Lung (tissue), 12 donors: Measurements from ENCODE around the gene KCNMA1. TPM values are rescaled to one million over a fixed set of nuclear protein-coding genes. Genes with fewer than 3 reads are reported as not detected.
A peak's percentile ranks its signal among the peaks of the same experiment; 100 is the strongest.

ENCODE experiments used
- ATAC-seq: fragments of 200-7000 bp; cut with Tn5 transposase; one replicate; pipeline ENCODE4 v1.9.1; 2020; ENCODE audit warnings: moderate number of reproducible peaks; ENCODE audit not compliant: insufficient read depth, low FRiP score
- DNase-seq, 3 donors: peaks; one replicate each; pipeline ENCODE4 v3.0.0-alpha.2; 2013 to 2017
- H3K27ac ChIP-seq, 2 donors: one replicate each; pipeline ENCODE4 v1.5.1; 2013; ENCODE audit warnings: mild to moderate bottlenecking in 2 of 2, moderate library complexity in 2 of 2, control low read depth in 1 of 2, inconsistent platforms in 1 of 2, low read depth in 1 of 2, low read length in 1 of 2
- H3K27me3 ChIP-seq, 3 donors: one replicate each; pipeline ENCODE4 v1.5.1; 2013; ENCODE audit warnings: low read length in 2 of 3; ENCODE audit not compliant: control insufficient read depth in 3 of 3, insufficient read depth in 3 of 3
- H3K36me3 ChIP-seq, 4 donors: one replicate each; pipeline ENCODE4 v1.5.1; 2013; ENCODE audit warnings: low read length in 4 of 4, mild to moderate bottlenecking in 1 of 4, moderate library complexity in 1 of 4; ENCODE audit not compliant: control insufficient read depth in 4 of 4, insufficient read depth in 4 of 4
- H3K4me1 ChIP-seq, 5 donors: one replicate each; pipeline ENCODE4 v1.5.1; 2013; ENCODE audit warnings: low read length in 5 of 5, mild to moderate bottlenecking in 2 of 5, moderate library complexity in 1 of 5; ENCODE audit not compliant: control insufficient read depth in 5 of 5, insufficient read depth in 5 of 5
- H3K4me3 ChIP-seq: one replicate; pipeline ENCODE4 v1.5.1; 2013; ENCODE audit warnings: mild to moderate bottlenecking, control low read depth, moderate library complexity
- H3K9ac ChIP-seq, 2 donors: one replicate each; pipeline ENCODE4 v1.5.1; 2013; ENCODE audit warnings: low read length in 2 of 2, control low read depth in 1 of 2; ENCODE audit not compliant: insufficient read depth in 1 of 2
- H3K9me3 ChIP-seq, 4 donors: one replicate each; pipeline ENCODE4 v1.5.1; 2013; ENCODE audit warnings: low read length in 3 of 4, mild to moderate bottlenecking in 1 of 4, moderate library complexity in 1 of 4; ENCODE audit not compliant: control insufficient read depth in 4 of 4, insufficient read depth in 3 of 4
- WGBS, 2 donors: extraction: QIAGEN DNeasy Blood & Tissue Kit; methylation state at CpG; one replicate each; pipeline ENCODE4 v1.1.7; 2013; 5-methylcytosine and 5-hydroxymethylcytosine counted together
- polyA plus RNA-seq, 2 donors: library from polyadenylated mRNA; stranded (reverse); fragments of 200-250 nt; gene quantifications; one replicate each; pipeline ENCODE4 v1.2.1, GENCODE V29; 2013
- total RNA-seq, 2 donors: library from RNA; depleted of rRNA in 1 of 2; stranded (reverse); fragments of >200 nt in 1 of 2; gene quantifications; one replicate each; pipeline ENCODE4 v1.2.1, GENCODE V29; 2014 to 2021
- TF ChIP-seq, protein P1 (sequence below): IDR thresholded peaks from 2 replicates; pipeline ENCODE4 v1.5.1; 2012; ENCODE audit warnings: mild to moderate bottlenecking; ENCODE audit errors: control extremely low read depth, extremely low read depth
- donor health status: control.
- donor health status: control.
- donor health status: Bipolar disorder and iron deficiency.
- donor health status: healthy.
- donor health status: DM: yes; HTN: yes; CAD: no.

Gene KCNMA1
- total and polyA plus RNA-seq, 4 donors, result 3.8 to 13.0 (median 5.5) TPM

DNA sequence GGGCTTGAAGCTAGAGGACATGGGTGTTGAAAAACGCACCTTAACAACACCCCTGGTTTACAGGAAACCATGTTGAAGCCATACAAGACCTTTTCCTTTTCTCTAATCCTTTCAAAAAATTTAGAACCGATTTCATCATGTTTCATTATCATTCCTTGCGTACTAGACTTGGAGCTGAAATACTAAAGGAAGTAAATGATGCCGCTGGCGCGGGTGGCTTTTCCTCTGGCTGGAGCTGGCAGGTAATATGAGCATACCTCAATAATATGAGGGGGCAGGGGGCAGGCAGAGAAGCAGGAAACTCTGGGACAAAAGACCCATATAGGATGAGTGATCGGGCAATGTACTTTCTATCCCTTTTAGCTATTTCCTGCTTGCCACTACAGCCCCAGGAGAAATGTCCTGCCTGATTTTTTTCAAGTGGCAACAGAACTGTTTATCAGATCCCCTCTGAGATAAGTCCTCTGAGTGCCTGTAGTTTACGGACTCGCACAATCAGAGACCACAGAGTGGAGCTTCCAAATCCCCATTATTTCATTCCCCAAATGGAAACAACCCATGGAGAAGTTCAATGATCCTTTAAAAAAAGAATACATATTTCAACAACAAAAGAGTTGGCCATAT, 450.1 kb downstream of the KCNMA1 start:
- no peaks in the 10 kb centered on the region for H3K27me3 ChIP-seq
- H3K9ac ChIP-seq, result no peak overlapping the region
- no peaks in the 10 kb centered on the region for H3K36me3 ChIP-seq
- DNase-seq, result no peak
- no peak for ATAC-seq
- WGBS, 2 donors, result 52 to 64% methylated on average over 9 of the region's 9 CpGs
- H3K4me1 ChIP-seq, result peaks cover 0 to 11% (median 0%) of the 10 kb centered on the region in 5 donors
- no peak overlapping the region for H3K27ac ChIP-seq
- H3K9me3 ChIP-seq, result no peaks in the 10 kb centered on the region
- H3K4me3 ChIP-seq, result no peak overlapping the region
- TF ChIP-seq, protein P1, sequence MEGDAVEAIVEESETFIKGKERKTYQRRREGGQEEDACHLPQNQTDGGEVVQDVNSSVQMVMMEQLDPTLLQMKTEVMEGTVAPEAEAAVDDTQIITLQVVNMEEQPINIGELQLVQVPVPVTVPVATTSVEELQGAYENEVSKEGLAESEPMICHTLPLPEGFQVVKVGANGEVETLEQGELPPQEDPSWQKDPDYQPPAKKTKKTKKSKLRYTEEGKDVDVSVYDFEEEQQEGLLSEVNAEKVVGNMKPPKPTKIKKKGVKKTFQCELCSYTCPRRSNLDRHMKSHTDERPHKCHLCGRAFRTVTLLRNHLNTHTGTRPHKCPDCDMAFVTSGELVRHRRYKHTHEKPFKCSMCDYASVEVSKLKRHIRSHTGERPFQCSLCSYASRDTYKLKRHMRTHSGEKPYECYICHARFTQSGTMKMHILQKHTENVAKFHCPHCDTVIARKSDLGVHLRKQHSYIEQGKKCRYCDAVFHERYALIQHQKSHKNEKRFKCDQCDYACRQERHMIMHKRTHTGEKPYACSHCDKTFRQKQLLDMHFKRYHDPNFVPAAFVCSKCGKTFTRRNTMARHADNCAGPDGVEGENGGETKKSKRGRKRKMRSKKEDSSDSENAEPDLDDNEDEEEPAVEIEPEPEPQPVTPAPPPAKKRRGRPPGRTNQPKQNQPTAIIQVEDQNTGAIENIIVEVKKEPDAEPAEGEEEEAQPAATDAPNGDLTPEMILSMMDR, result no peak

DNA sequence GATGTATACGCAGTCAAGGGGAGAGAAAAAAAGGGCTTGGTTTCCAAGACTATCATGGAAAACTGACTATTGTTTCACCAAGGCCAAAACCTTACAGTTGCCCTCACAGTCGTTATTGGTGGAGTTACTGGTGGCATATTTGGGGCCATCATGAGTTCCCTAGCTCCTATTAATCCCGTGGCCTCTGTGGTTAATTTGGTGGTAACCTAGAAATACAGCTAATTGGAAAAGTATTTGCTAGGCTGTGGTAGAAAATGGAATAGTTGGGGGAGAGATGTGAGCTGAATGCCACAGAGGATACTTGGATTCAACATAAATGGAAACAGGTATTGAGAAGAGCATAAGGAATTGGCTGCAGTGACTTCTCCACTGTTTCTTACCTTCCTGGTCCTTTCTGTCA, 450.7 kb downstream of the KCNMA1 start:
- 81 to 92% methylated on average over 3 of the region's 3 CpGs for WGBS, 2 donors
- Histone ChIP-seq H3K4me1 (peaks cover 0 to 11% (median 0%) of the 10 kb centered on the region in 5 donors), H3K9ac (no peak overlapping the region), H3K36me3 (no peaks in the 10 kb centered on the region), H3K9me3 (no peaks in the 10 kb centered on the region), H3K4me3 (no peak overlapping the region), H3K27me3 (no peaks in the 10 kb centered on the region), H3K27ac (no peak overlapping the region)
- no peak for DNase-seq
- no peak for ATAC-seq
- TF ChIP-seq, protein P1, result no peak

DNA sequence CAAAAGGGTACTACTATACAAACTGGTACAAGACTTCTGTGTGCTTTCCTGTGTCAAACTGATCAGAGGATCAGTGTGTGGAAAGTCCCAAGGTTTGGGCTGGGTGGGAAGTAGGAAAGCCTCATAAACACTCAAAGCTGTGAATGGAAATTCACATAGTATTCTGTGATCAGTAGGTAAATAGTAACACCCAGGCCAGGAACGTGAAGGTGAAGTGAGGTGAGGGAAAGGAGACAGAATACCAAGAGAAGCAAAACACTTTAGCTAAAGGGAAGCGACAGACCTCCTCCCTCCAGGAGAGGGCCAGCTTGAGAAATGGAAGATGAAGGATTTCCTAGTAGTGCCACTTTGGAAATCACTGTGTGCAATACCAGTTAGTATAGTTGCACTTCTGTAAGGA, 451.9 kb downstream of the KCNMA1 start:
- no peaks in the 10 kb centered on the region for H3K36me3 ChIP-seq
- H3K9ac ChIP-seq, result no peak overlapping the region
- no peak overlapping the region for H3K27ac ChIP-seq
- TF ChIP-seq, protein P1, result no peak
- no peaks in the 10 kb centered on the region for H3K27me3 ChIP-seq
- peaks cover 0 to 11% (median 0%) of the 10 kb centered on the region in 5 donors for H3K4me1 ChIP-seq
- peak in 1 of 3 donors; percentile 22 for DNase-seq
- peak; percentile 44 for ATAC-seq
- H3K9me3 ChIP-seq, result no peaks in the 10 kb centered on the region
- 48 to 70% methylated on average over 2 of the region's 2 CpGs for WGBS, 2 donors
- no peak overlapping the region for H3K4me3 ChIP-seq

DNA sequence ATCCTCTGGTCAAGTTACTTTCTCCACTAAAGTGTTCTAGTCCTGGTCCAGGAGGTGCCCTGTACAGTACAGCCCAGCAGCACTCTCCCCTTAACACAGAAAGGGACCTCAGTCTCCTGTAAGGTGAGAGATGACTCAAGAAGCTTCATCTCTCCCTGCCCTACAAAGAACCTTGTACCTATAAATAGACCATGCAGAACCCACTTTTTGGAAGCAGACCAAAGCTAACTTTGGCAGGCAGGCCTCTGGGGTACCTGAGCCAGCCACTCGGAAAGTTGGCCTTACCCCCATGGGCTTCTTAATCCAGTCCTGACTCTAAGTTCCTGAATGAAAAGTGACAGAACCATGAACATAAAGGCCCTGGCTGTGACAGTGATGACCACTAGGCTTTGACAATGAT, 454.8 kb downstream of the KCNMA1 start:
- H3K27me3 ChIP-seq, result peaks cover 0 to 5% (median 2%) of the 10 kb centered on the region in 3 donors
- ATAC-seq, result no peak
- no peaks in the 10 kb centered on the region for H3K9me3 ChIP-seq
- H3K4me1 ChIP-seq, result peaks cover 0 to 6% (median 0%) of the 10 kb centered on the region in 5 donors
- 66 to 86% methylated on average over 1 of the region's 1 CpG for WGBS, 2 donors
- no peaks in the 10 kb centered on the region for H3K36me3 ChIP-seq
- TF ChIP-seq, protein P1, result no peak
- H3K27ac ChIP-seq, result no peak overlapping the region
- no peak overlapping the region for H3K9ac ChIP-seq
- H3K4me3 ChIP-seq, result no peak overlapping the region
- no peak for DNase-seq
